ENCODE measurements around the gene PPIL4. TPM values are rescaled to one million over a fixed set of nuclear protein-coding genes. Genes with fewer than 3 reads are reported as not detected.
"Not testable (repeated sequence)": the region's sequence is repeated elsewhere in the genome, so short reads cannot be mapped to it uniquely, and the experiment has no call there.

Gene PPIL4
- total RNA-seq, 1 donor from 2014 or later: 28.8 TPM

DNA sequence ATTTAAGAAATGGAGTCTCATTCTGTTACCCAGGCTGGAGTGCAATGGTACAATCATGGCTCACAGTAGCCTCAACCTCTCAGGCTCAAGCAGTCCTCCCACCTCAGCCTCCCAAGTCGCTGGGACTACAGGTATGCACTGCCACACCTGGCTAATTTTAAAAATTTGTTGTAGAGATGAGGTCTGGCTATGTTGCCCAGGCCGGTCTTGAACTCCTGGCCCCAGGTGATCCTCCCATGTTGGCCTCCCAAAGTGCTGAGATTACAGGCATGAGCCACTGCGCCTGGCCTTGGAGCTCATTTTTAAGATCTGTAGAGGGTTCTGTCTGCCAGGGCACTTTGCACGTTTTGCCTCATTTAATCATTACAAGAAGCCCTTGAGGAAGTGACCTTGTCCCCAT, 78.6 kb downstream of the PPIL4 start:
- TF ChIP-seq CTCF (IDR thresholded peaks at IDR 0.05): no peak
- Histone ChIP-seq H3K4me3 (no peak overlapping the region), H3K27me3 (no peaks in the 10 kb centered on the region), H3K9me3 (no peaks in the 10 kb centered on the region), H3K4me1 (no peaks in the 10 kb centered on the region), H3K27ac (no peak overlapping the region), H3K36me3 (no peaks in the 10 kb centered on the region)
- intact Hi-C loops (cut with DNase I): no loop called here
- ATAC-seq: no peak
- no peak for DNase-seq

DNA sequence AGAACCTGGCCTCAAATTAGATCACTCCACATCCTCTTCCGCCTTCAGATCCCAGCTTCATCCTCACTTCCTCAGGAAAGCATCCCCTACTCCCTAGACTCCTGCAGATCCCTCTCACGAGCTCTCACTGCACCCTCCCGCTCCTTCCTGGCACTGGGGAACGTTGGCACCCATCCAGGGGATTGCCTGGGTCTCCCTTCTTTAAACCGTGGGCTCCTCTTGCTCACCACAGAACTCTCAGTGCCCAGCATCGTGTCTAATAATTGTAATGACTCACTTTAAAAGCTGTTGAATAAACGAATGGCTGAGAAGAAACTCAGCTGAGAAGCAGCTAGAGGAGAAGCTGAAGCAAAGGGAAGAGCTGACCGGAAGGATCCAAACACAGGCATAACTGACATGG, 81.4 kb downstream of the PPIL4 start:
- intact Hi-C loops (cut with DNase I): no loop called here
- no peak for TF ChIP-seq CTCF (IDR thresholded peaks at IDR 0.05)
- ATAC-seq (no peak), DNase-seq (no peak)
- no peaks in the 10 kb centered on the region for H3K27me3 ChIP-seq
- no peak overlapping the region for H3K27ac ChIP-seq
- no peak overlapping the region for H3K4me3 ChIP-seq
- H3K9me3 ChIP-seq: no peaks in the 10 kb centered on the region
- H3K36me3 ChIP-seq: no peaks in the 10 kb centered on the region
- H3K4me1 ChIP-seq: no peaks in the 10 kb centered on the region

GRCh38 chr6:149463781-149464180, 82.1 kb downstream of the PPIL4 start:
- no peak overlapping the region for H3K4me3 ChIP-seq
- H3K4me1 ChIP-seq: no peaks in the 10 kb centered on the region
- ATAC-seq: no peak
- H3K27ac ChIP-seq: no peak overlapping the region
- DNase-seq: no peak
- no peaks in the 10 kb centered on the region for H3K9me3 ChIP-seq
- no peaks in the 10 kb centered on the region for H3K36me3 ChIP-seq
- intact Hi-C loops (cut with DNase I): no loop called here
- H3K27me3 ChIP-seq: no peaks in the 10 kb centered on the region
- no peak for TF ChIP-seq CTCF (IDR thresholded peaks at IDR 0.05)

DNA sequence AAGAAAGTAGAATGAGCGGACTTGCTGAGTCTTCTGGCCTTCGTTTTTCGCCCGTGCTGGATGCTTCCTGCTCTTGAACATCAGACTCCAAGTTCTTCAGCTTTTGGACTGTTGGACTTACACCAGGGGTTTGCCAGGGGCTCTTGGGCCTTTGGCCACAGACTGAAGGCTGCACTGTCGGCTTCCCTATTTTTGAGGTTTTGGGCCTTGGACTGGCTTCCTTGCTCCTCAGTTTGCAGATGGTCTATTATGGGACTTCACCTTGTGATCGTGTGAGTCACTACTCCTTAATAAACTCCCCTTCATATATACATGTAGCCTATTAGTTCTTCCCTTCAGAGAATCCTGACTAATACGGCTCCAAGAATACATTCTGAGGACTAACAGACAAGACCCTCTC, 83.1 kb downstream of the PPIL4 start:
- DNase-seq: not testable (repeated sequence)

DNA sequence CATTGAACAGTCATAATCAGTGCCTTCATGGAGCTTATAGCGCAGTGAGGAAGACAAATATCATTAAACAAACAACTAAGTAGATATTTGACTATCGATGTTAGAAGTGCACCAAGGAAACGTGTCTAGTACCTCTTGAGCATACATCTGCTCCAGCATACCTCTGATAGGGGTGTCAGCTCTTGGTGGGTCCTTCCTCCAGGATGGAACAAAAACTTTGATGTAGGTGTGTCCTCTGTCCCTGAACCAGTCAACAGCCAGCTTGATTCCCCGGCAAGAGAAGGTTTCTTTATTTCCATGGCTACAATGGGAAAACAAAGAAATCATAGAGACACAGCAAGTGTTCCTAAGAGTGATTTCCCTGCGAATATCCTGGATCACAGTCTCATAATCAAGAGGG, 84.2 kb downstream of the PPIL4 start:
- H3K4me1 ChIP-seq: no peaks in the 10 kb centered on the region
- intact Hi-C loops (cut with DNase I): no loop called here
- H3K4me3 ChIP-seq: no peak overlapping the region
- ATAC-seq: no peak
- H3K27me3 ChIP-seq: no peaks in the 10 kb centered on the region
- no peak for TF ChIP-seq CTCF (IDR thresholded peaks at IDR 0.05)
- no peaks in the 10 kb centered on the region for H3K36me3 ChIP-seq
- no peak for DNase-seq
- H3K27ac ChIP-seq: no peak overlapping the region
- H3K9me3 ChIP-seq: no peaks in the 10 kb centered on the region

More for the DNA sequence above, 83.1 kb downstream of the PPIL4 start:
- H3K4me1 ChIP-seq; H3K4me3 ChIP-seq; H3K9me3 ChIP-seq; intact Hi-C loops (cut with DNase I); H3K27ac ChIP-seq; H3K36me3 ChIP-seq; ATAC-seq; H3K27me3 ChIP-seq: not testable (repeated sequence)

DNA sequence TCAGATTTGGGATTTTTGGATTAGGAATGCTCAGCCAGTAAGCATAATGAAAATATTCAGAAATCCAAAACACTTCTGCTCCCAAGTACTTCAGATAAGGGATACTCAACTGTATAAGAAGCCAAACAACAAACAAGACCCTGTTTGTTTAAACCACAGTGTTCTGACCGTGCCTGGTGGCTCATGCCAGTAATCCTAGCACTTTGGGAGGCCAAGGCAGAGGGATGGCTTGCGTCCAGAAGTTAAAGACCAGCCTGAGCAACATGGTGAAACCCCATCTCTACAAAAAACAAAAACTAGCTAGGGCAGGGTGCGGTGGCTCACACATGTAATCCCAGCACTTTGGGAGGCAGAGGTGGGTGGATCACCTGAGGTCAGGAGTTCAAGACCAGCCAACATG, 85.6 kb downstream of the PPIL4 start:
- DNase-seq; H3K4me3 ChIP-seq; H3K36me3 ChIP-seq; H3K9me3 ChIP-seq; H3K4me1 ChIP-seq; H3K27ac ChIP-seq; intact Hi-C loops (cut with DNase I); H3K27me3 ChIP-seq: not testable (repeated sequence)
- peak; percentile 43 for ATAC-seq

DNA sequence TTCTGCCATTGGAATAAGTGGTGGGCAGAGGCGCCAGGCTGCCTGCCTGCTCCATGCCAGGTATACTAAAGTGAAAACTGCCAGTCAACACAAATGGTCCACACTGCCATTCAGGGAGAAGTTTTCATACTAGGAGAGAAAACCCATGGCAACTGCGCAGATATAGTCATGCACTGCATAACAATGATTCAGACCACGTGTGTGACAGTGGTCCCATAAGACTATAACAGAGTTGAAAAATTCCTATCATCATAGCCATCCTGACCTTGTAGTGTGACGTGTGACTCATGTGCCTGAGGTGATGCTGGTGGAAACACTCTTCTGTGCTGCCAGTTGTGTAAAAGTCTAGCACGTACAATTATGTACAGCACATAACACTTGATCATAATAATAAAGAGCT, 86.1 kb downstream of the PPIL4 start:
- TF ChIP-seq CTCF (IDR thresholded peaks at IDR 0.05): no peak
- Histone ChIP-seq H3K4me3 (no peak overlapping the region), H3K4me1 (peaks cover 8% of the 10 kb centered on the region), H3K27ac (no peak overlapping the region), H3K9me3 (no peaks in the 10 kb centered on the region), H3K36me3 (no peaks in the 10 kb centered on the region), H3K27me3 (no peaks in the 10 kb centered on the region)
- no peak for ATAC-seq
- intact Hi-C loops (cut with DNase I): no loop called here
- DNase-seq: no peak

All from upper lobe of right lung (tissue), 1 donor.